GM23338 (cell line): ENCODE data around the gene CACNB4. TPM values are rescaled to one million over a fixed set of nuclear protein-coding genes. Genes with fewer than 3 reads are reported as not detected.

Experiments used
- ATAC-seq: fragments of 200-7000 bp; cut with Tn5 transposase; 3 replicates; pipeline ENCODE4 v1.9.1; 2020
- DNase-seq: peaks from one replicate; pipeline ENCODE4 v3.0.0-alpha.2; 2015; ENCODE audit warnings: low spot score
- H2AFZ ChIP-seq: fragments of 200-600 bp; sonication (generic); 2 replicates; pipeline ENCODE4 v1.8.0; 2016; ENCODE audit warnings: antibody characterized with exemption, mild to moderate bottlenecking, moderate library complexity
- H3F3A ChIP-seq: fragments of 200-600 bp; sonication (generic); replicated peaks from 2 replicates; pipeline ENCODE4 v1.8.0; 2017; ENCODE audit warnings: antibody characterized with exemption, mixed run types, low read depth
- H3K27ac ChIP-seq: fragments of 200-600 bp; sonication (generic); 2 replicates; pipeline ENCODE4 v1.6.1; 2016; ENCODE audit warnings: low read depth
- H3K27me3 ChIP-seq: fragments of 200-600 bp; sonication (generic); 2 replicates; pipeline ENCODE4 v1.8.0; 2016; ENCODE audit warnings: mild to moderate bottlenecking, mixed run types, moderate library complexity; ENCODE audit not compliant: insufficient read depth
- H3K36me3 ChIP-seq: fragments of 200-600 bp; sonication (generic); 2 replicates; pipeline ENCODE4 v1.8.0; 2016; ENCODE audit warnings: mild to moderate bottlenecking; ENCODE audit not compliant: insufficient read depth
- H3K4me1 ChIP-seq: fragments of 200-600 bp; sonication (generic); 2 replicates; pipeline ENCODE4 v1.8.0; 2016; ENCODE audit warnings: mild to moderate bottlenecking, moderate library complexity; ENCODE audit not compliant: insufficient read depth
- H3K4me2 ChIP-seq: fragments of 200-600 bp; sonication (generic); 2 replicates; pipeline ENCODE4 v1.7.1; 2017; ENCODE audit warnings: mixed run types
- H3K4me3 ChIP-seq: fragments of 200-600 bp; sonication (generic); 2 replicates; pipeline ENCODE4 v1.6.1; 2016; ENCODE audit warnings: mixed run types
- H3K79me2 ChIP-seq: fragments of 200-600 bp; sonication (generic); replicated peaks from 2 replicates; pipeline ENCODE4 v1.8.0; 2017; ENCODE audit warnings: mild to moderate bottlenecking; ENCODE audit not compliant: insufficient read depth
- H3K9me2 ChIP-seq: fragments of 200-600 bp; sonication (generic); 2 replicates; pipeline ENCODE4 v1.8.0; 2017; ENCODE audit not compliant: insufficient read depth
- H4K20me1 ChIP-seq: fragments of 200-600 bp; sonication (generic); replicated peaks from 2 replicates; pipeline ENCODE4 v1.8.0; 2017; ENCODE audit warnings: mild to moderate bottlenecking; ENCODE audit not compliant: insufficient read depth
- H3K27ac Mint-ChIP-seq: 2 replicates; pipeline ENCODE4 v1.8.0; 2020; ENCODE audit warnings: inconsistent platforms, mild to moderate bottlenecking, moderate library complexity, mixed read lengths
- H3K27me3 Mint-ChIP-seq: 3 replicates; pipeline ENCODE4 v1.8.0; 2022; ENCODE audit warnings: low read depth, mild to moderate bottlenecking, moderate library complexity, mixed read lengths, inconsistent platforms; ENCODE audit not compliant: insufficient read depth, poor library complexity
- H3K36me3 Mint-ChIP-seq: 3 replicates; pipeline ENCODE4 v1.8.0; 2021; ENCODE audit warnings: low read depth, mild to moderate bottlenecking, inconsistent platforms, moderate library complexity, mixed read lengths
- H3K4me1 Mint-ChIP-seq: 3 replicates; pipeline ENCODE4 v1.8.0; 2020; ENCODE audit warnings: mild to moderate bottlenecking, inconsistent platforms, mixed read lengths
- H3K4me3 Mint-ChIP-seq: 3 replicates; pipeline ENCODE4 v1.8.0; 2021; ENCODE audit warnings: moderate library complexity, mild to moderate bottlenecking, inconsistent platforms, mixed read lengths
- H3K9me3 Mint-ChIP-seq: 3 replicates; pipeline ENCODE4 v1.8.0; 2020; ENCODE audit warnings: moderate library complexity, mild to moderate bottlenecking, inconsistent platforms, mixed read lengths
- CREB1 ChIP-seq: fragments of 250-450 bp; sonication (Bioruptor Pico); IDR thresholded peaks from 2 replicates; pipeline ENCODE4 v1.5.0; 2020; ENCODE audit warnings: low read depth, mild to moderate bottlenecking, moderate library complexity
- CTCF ChIP-seq, 2 experiments: fragments of 200-600 bp in 1 of 2; sonication (generic) in 1 of 2; conservative IDR thresholded peaks; 2 replicates each; pipeline versions ENCODE4 v1.5.1 to v1.6.1; 2016 to 2017; ENCODE audit warnings: antibody characterized with exemption in 2 of 2, low read depth in 2 of 2, mild to moderate bottlenecking in 2 of 2, moderate library complexity in 1 of 2
- ETS1 ChIP-seq: IDR thresholded peaks from 2 replicates; pipeline ENCODE4 v1.6.1; 2016; ENCODE audit warnings: antibody characterized with exemption
- EZH2 ChIP-seq: fragments of 200-600 bp; sonication (generic); IDR thresholded peaks from one replicate; pipeline ENCODE4 v1.8.0; 2017; ENCODE audit warnings: antibody characterized with exemption, mild to moderate bottlenecking, low read depth; ENCODE audit not compliant: unreplicated experiment
- EZH2phosphoT487 ChIP-seq: fragments of 200-600 bp; sonication (generic); IDR thresholded peaks from one replicate; pipeline ENCODE4 v1.8.1; 2018; ENCODE audit warnings: antibody characterized with exemption; ENCODE audit not compliant: unreplicated experiment
- JUNB ChIP-seq: IDR thresholded peaks from one replicate; pipeline ENCODE4 v1.6.1; 2016; ENCODE audit warnings: antibody characterized with exemption; ENCODE audit not compliant: unreplicated experiment
- NANOG ChIP-seq: IDR thresholded peaks from 2 replicates; pipeline ENCODE4 v1.6.1; 2016; ENCODE audit warnings: antibody characterized with exemption, borderline replicate concordance
- POLR2AphosphoS5 ChIP-seq: IDR thresholded peaks from 2 replicates; pipeline ENCODE4 v1.6.1; 2016; ENCODE audit warnings: antibody characterized with exemption, low read depth
- REST ChIP-seq: IDR thresholded peaks from one replicate; pipeline ENCODE4 v1.6.1; 2018; ENCODE audit warnings: antibody characterized with exemption; ENCODE audit not compliant: unreplicated experiment
- STAT1 ChIP-seq: IDR thresholded peaks from one replicate; pipeline ENCODE4 v1.6.1; 2016; ENCODE audit warnings: antibody characterized with exemption; ENCODE audit not compliant: unreplicated experiment
- ZNF114 ChIP-seq: fragments of 250-450 bp; sonication (Bioruptor Pico); IDR thresholded peaks from 2 replicates; pipeline ENCODE4 v1.5.0; 2020; ENCODE audit warnings: mild to moderate bottlenecking, moderate library complexity
- ZNF331 ChIP-seq: fragments of 250-450 bp; sonication (Bioruptor Pico); IDR thresholded peaks from 2 replicates; pipeline ENCODE4 v1.5.0; 2020; ENCODE audit warnings: low read depth, mild to moderate bottlenecking, moderate library complexity
- ZNF462 ChIP-seq: fragments of 250-450 bp; sonication (Bioruptor Pico); IDR thresholded peaks from 2 replicates; pipeline ENCODE4 v1.5.0; 2020; ENCODE audit warnings: mild to moderate bottlenecking, moderate library complexity
- polyA plus RNA-seq: library from polyadenylated mRNA; unstranded; fragments of >200 nt; fragmentation: Nextera tagmentation; extraction: Ambion mirVana; gene quantifications from 2 replicates; pipeline ENCODE4 v1.2.1, GENCODE V29; 2016
- total RNA-seq: library from RNA; depleted of rRNA; stranded (reverse); fragments of >200 nt; shearing (Covaris generic); gene quantifications from 2 replicates; pipeline ENCODE4 v1.2.3, GENCODE V29; 2014

CACNB4 gene
- total and polyA plus RNA-seq, 2 experiments from 2014 or later: 4.0 to 9.8 TPM

GRCh38 chr2:152042636-152043615 is 55.9 kb downstream of the CACNB4 start:
- no peaks in the 10 kb centered on the region for H3K9me3 Mint-ChIP-seq
- no peaks in the 10 kb centered on the region for H3K36me3 Mint-ChIP-seq
- peaks cover 16% of the 10 kb centered on the region for H3K4me1 ChIP-seq
- 0 out of 2 replicates have a peak overlapping the region, but pooled peaks have one; percentile 13 for H3K27ac Mint-ChIP-seq
- ATAC-seq (no peak; the same call in 2 of the 3 replicates), DNase-seq (peak; percentile 69)
- no peak overlapping the region for H2AFZ ChIP-seq
- H3K36me3 ChIP-seq: no peaks in the 10 kb centered on the region
- no peak overlapping the region for H3K4me2 ChIP-seq
- TF ChIP-seq ZNF114 (CRISPR knock-in tag) (no peak), EZH2 (no peak), NANOG (no peak), CREB1 (CRISPR knock-in tag) (no peak), EZH2phosphoT487 (no peak), POLR2AphosphoS5 (no peak), STAT1 (no peak), REST (no peak), ZNF331 (CRISPR knock-in tag) (no peak), ZNF462 (CRISPR knock-in tag) (no peak), JUNB (no peak), CTCF (conservative IDR thresholded peaks at IDR 0.05; ENCODE audit: low read depth in 2 of 2) (no peak), ETS1 (no peak)
- no peak overlapping the region for H3K27ac ChIP-seq
- H3F3A ChIP-seq: no peaks in the 10 kb centered on the region
- no peak overlapping the region for H3K4me3 Mint-ChIP-seq
- no peaks in the 10 kb centered on the region; the same call in 1 of the 2 replicates for H3K9me2 ChIP-seq
- H3K27me3 Mint-ChIP-seq: peaks cover 3% of the 10 kb centered on the region
- H3K79me2 ChIP-seq: no peaks in the 10 kb centered on the region; the same call in 1 of the 2 replicates
- H3K4me1 Mint-ChIP-seq: peaks cover 35% of the 10 kb centered on the region
- no peaks in the 10 kb centered on the region for H3K27me3 ChIP-seq
- H3K4me3 ChIP-seq: no peak overlapping the region
- no peaks in the 10 kb centered on the region for H4K20me1 ChIP-seq
